Activated B cell treated with CpG ODN at 0.5 μM for 24 hours (primary cell): ENCODE data around the gene EP400. TPM values are rescaled to one million over a fixed set of nuclear protein-coding genes. Genes with fewer than 3 reads are reported as not detected.

ENCODE experiments used
- ATAC-seq: fragments of 200-7000 bp; cut with Tn5 transposase; one replicate; pipeline ENCODE4 v1.10.0; 2021; ENCODE audit warnings: low read depth, mild to moderate bottlenecking, moderate library complexity
- CTCF ChIA-PET: fragments of 350-600 bp; sonication (Branson Sonifier 250); formaldehyde crosslinking; loops from one replicate; lab custom pipeline; 2021; ENCODE audit warnings: antibody characterized with exemption; lab: Charles Lee
- POLR2A ChIA-PET: fragments of 350-600 bp; sonication (Branson Sonifier 250); formaldehyde crosslinking; loops from one replicate; lab custom pipeline; 2021; ENCODE audit warnings: antibody characterized with exemption; lab: Charles Lee
- DNase-seq: peaks from one replicate; pipeline ENCODE4 v3.0.0; 2022
- H3K27ac Mint-ChIP-seq: one replicate; pipeline ENCODE4 v1.8.0; 2020; ENCODE audit warnings: mixed read lengths
- H3K27me3 Mint-ChIP-seq: one replicate; pipeline ENCODE4 v1.8.0; 2021; ENCODE audit warnings: mixed read lengths
- H3K36me3 Mint-ChIP-seq: one replicate; pipeline ENCODE4 v1.8.0; 2021; ENCODE audit warnings: low read depth, mixed read lengths
- H3K4me1 Mint-ChIP-seq: one replicate; pipeline ENCODE4 v1.8.0; 2021; ENCODE audit warnings: mixed read lengths
- H3K4me3 Mint-ChIP-seq: one replicate; pipeline ENCODE4 v1.8.0; 2020; ENCODE audit warnings: mild to moderate bottlenecking, mixed read lengths
- H3K9me3 Mint-ChIP-seq: one replicate; pipeline ENCODE4 v1.8.0; 2020; ENCODE audit warnings: mixed read lengths
- intact Hi-C: fragments of 100-400 bp; cut with micrococcal nuclease; formaldehyde crosslinking; loops from one replicate; pipeline ENCODE4 v1.15.1; 2024
- total RNA-seq: library from RNA; stranded (reverse); gene quantifications from 2 replicates; pipeline ENCODE4 v1.2.3, GENCODE V29; 2022
- TF ChIP-seq, protein P1 (sequence below): fragments of 200-600 bp; IDR thresholded peaks from one replicate; pipeline ENCODE4 v1.8.0; 2022; ENCODE audit warnings: antibody characterized with exemption, mild to moderate bottlenecking

EP400 gene
- total RNA-seq, 1 donor from 2014 or later, result 65.6 TPM

GRCh38 chr12:132062481-132062880 is 112.7 kb downstream of the EP400 start:
- Mint-ChIP-seq H3K4me1 (peaks cover 47% of the 10 kb centered on the region), H3K36me3 (peaks cover 63% of the 10 kb centered on the region), H3K27ac (no peak overlapping the region), H3K4me3 (no peak overlapping the region), H3K27me3 (no peaks in the 10 kb centered on the region), H3K9me3 (no peaks in the 10 kb centered on the region)
- ATAC-seq (no peak), DNase-seq (no peak)
- TF ChIP-seq, protein P1, sequence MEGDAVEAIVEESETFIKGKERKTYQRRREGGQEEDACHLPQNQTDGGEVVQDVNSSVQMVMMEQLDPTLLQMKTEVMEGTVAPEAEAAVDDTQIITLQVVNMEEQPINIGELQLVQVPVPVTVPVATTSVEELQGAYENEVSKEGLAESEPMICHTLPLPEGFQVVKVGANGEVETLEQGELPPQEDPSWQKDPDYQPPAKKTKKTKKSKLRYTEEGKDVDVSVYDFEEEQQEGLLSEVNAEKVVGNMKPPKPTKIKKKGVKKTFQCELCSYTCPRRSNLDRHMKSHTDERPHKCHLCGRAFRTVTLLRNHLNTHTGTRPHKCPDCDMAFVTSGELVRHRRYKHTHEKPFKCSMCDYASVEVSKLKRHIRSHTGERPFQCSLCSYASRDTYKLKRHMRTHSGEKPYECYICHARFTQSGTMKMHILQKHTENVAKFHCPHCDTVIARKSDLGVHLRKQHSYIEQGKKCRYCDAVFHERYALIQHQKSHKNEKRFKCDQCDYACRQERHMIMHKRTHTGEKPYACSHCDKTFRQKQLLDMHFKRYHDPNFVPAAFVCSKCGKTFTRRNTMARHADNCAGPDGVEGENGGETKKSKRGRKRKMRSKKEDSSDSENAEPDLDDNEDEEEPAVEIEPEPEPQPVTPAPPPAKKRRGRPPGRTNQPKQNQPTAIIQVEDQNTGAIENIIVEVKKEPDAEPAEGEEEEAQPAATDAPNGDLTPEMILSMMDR, result no peak
- intact Hi-C loops, result no loop called here
- POLR2A ChIA-PET, result no interaction called here
- CTCF ChIA-PET, result no interaction called here

DNA sequence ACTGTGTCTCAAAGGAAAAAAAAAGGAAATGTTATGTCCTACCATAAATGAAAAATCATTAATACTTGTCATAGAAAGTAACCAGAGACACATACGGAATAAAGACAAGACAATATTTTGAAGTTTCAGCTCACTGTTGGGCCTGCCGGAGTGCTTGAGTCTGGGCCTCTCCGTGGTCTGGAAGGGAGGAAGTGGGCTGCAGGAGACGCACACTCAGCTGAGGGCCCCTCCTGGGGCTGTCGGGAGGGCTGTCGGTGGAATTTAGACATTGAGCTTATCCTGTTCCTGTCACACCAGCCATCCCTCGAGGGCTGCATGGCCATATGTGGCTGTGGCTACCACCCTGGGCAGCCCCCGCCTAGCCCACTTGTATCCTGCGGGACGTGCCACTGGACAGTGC is 113.7 kb downstream of the EP400 start:
- TF ChIP-seq, protein P1, result no peak
- ATAC-seq (no peak), DNase-seq (no peak)
- POLR2A ChIA-PET, result no interaction called here
- Mint-ChIP-seq H3K4me1 (peaks cover 47% of the 10 kb centered on the region), H3K36me3 (peaks cover 68% of the 10 kb centered on the region), H3K9me3 (no peaks in the 10 kb centered on the region), H3K4me3 (no peak overlapping the region), H3K27ac (peak overlapping the region; percentile 24), H3K27me3 (no peaks in the 10 kb centered on the region)
- intact Hi-C loops, result no loop called here
- CTCF ChIA-PET, result interaction anchor here (0.6 kb wide), 1 partner anchor 27 kb away, joined by 3 read pairs; no protein-coding TSS in a partner anchor

DNA sequence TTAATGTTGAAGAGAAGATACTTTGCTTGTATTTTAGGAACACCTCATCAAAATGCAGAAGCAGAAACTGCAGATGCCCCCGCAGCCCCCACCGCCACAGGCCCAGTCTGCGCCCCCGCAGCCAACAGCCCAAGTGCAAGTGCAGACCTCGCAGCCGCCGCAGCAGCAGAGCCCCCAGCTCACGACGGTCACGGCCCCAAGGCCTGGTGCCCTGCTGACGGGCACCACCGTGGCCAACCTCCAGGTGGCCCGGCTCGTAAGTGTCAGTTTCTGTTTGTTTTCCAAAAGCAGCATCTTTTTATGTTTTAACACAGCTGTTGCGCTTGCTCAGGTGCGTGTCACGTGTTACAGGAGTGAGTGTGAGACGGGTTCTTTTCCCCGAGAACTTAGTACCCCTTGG is 114.9 kb downstream of the EP400 start:
- DNase-seq (no peak), ATAC-seq (peak; percentile 45)
- TF ChIP-seq, protein P1, result no peak
- H3K27ac Mint-ChIP-seq, result peak overlapping the region; percentile 77
- H3K36me3 Mint-ChIP-seq, result peaks cover 70% of the 10 kb centered on the region
- H3K4me3 Mint-ChIP-seq, result peak overlapping the region; percentile 57
- CTCF ChIA-PET, result no interaction called here
- no peaks in the 10 kb centered on the region for H3K9me3 Mint-ChIP-seq
- H3K4me1 Mint-ChIP-seq, result peaks cover 59% of the 10 kb centered on the region
- H3K27me3 Mint-ChIP-seq, result no peaks in the 10 kb centered on the region
- intact Hi-C loops, result loop anchor here (1.0 kb wide), 1 partner anchor 7 kb away; no protein-coding TSS in a partner anchor
- POLR2A ChIA-PET, result no interaction called here

DNA sequence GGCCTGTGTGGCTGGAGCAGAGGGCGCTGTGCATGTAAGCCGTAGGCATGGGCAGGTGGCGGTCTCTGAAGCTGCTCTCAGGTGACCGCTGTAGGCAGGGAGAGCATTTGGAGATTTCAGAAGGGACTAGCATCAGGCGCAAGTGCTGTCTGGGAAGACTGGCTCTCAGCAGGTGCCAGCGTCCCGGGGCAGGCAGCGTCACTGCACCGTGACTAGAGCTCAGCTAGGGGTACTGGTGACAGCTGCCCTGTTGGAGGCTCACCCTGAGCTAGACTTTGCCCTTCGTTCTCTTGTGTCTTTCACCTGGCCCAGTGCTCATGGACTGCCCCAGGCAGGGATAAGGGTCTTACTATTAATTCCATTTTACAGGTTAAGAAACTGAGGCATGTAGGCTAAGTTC is 115.5 kb downstream of the EP400 start:
- TF ChIP-seq, protein P1, result no peak
- Mint-ChIP-seq H3K27ac (peak overlapping the region; percentile 77), H3K36me3 (peaks cover 67% of the 10 kb centered on the region), H3K4me3 (peak overlapping the region; percentile 57), H3K27me3 (no peaks in the 10 kb centered on the region), H3K4me1 (peaks cover 64% of the 10 kb centered on the region), H3K9me3 (no peaks in the 10 kb centered on the region)
- intact Hi-C loops, result loop anchor here (1.0 kb wide), 1 partner anchor 8 kb away; no protein-coding TSS in a partner anchor
- DNase-seq (no peak), ATAC-seq (peak; percentile 43)
- POLR2A ChIA-PET, result interaction anchor here (0.6 to 1.0 kb wide), 2 partner anchors 8 to 18 kb away, joined by 3 read pairs; no protein-coding TSS in a partner anchor
- CTCF ChIA-PET, result no interaction called here

- H3K9me3 Mint-ChIP-seq, result no peaks in the 10 kb centered on the region
- intact Hi-C loops, result loop anchor here (1.0 kb wide), 1 partner anchor 8 kb away; no protein-coding TSS in a partner anchor
- H3K4me3 Mint-ChIP-seq, result peak overlapping the region; percentile 81
- peaks cover 65% of the 10 kb centered on the region for H3K36me3 Mint-ChIP-seq
- ChIA-PET POLR2A (interaction anchor here (0.6 to 1.0 kb wide), 2 partner anchors 8 to 18 kb away, joined by 3 read pairs; no protein-coding TSS in a partner anchor), CTCF (no interaction called here)
- peak; percentile 45 for ATAC-seq
- peak overlapping the region; percentile 91 for H3K27ac Mint-ChIP-seq
- no peak for DNase-seq
- TF ChIP-seq, protein P1, result no peak
- H3K27me3 Mint-ChIP-seq, result no peaks in the 10 kb centered on the region
- peaks cover 70% of the 10 kb centered on the region for H3K4me1 Mint-ChIP-seq
These were observed 116.0 kb downstream of the EP400 start for GRCh38 chr12:132065609-132066344.
